A204.1 (cell line): ENCODE measurements around the gene FIBCD1.
A peak's percentile ranks its signal among the peaks of the same experiment; 100 is the strongest.

Source experiments
- FAIRE-seq: peaks from 2 replicates; lab custom pipeline; 2012; peaks lifted over from hg19 to GRCh38; lab: Jason Lieb, UNC

The FIBCD1 gene

DNA sequence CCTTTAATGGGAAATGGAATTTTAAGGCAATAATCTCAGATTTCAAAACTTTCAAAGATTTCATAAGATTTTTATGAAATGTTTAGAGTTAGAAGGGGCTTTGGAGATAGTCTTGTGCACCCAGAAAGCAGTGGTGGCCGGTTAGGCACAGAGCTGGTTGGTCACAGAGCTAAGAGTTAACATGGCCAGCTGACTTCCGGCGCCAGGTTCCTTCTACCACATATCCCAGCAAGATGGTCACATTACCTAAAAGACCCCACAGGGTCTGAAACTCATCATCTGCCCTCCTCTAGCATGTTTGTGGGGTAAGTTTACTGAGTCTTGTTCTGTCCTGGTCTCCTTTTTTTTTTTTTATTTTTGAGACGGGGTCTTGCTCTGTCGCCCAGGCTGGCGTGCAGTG lies 61.7 kb downstream of the FIBCD1 start:
- no peak for FAIRE-seq

- FAIRE-seq: no peak
Observed at GRCh38 chr9:130874783-130875182, 64.3 kb downstream of the FIBCD1 start.

- FAIRE-seq: no peak
Observed at GRCh38 chr9:130873966-130874365, 65.1 kb downstream of the FIBCD1 start.

DNA sequence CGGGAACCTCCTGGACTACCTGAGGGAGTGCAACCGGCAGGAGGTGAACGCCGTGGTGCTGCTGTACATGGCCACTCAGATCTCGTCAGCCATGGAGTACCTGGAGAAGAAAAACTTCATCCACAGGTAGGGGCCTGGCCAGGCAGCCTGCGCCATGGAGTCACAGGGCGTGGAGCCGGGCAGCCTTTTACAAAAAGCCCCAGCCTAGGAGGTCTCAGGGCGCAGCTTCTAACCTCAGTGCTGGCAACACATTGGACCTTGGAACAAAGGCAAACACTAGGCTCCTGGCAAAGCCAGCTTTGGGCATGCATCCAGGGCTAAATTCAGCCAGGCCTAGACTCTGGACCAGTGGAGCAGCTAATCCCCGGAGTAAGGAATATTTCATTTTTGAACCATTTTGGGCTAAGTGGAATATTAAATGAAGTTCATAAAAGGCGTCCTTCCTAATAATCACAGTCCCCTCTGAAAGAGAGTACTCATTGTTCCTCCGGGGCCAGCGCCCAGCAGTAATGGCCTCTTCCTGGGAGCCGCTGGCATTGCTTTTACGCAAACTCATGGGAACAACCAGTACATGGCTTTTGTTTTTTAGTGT lies 66.0 kb downstream of the FIBCD1 start:
- FAIRE-seq: no peak

GRCh38 chr9:130872508-130872907 lies 66.5 kb downstream of the FIBCD1 start:
- FAIRE-seq: no peak

DNA sequence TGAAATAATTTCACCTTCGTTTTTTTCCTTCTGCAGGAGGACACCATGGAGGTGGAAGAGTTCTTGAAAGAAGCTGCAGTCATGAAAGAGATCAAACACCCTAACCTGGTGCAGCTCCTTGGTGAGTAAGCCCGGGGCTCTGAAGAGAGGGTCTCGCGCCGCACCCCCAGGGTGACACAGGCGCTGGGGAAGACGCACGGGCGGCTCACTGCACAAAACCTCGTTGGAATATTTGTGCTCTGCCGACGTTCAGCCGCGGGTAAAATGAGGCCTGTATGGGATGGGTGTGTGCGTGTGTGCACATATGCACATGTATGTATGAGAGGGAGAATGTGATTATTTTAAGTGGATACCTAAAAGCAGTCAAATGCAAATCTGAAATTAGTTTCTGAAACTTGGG lies 67.0 kb downstream of the FIBCD1 start:
- FAIRE-seq: no peak

DNA sequence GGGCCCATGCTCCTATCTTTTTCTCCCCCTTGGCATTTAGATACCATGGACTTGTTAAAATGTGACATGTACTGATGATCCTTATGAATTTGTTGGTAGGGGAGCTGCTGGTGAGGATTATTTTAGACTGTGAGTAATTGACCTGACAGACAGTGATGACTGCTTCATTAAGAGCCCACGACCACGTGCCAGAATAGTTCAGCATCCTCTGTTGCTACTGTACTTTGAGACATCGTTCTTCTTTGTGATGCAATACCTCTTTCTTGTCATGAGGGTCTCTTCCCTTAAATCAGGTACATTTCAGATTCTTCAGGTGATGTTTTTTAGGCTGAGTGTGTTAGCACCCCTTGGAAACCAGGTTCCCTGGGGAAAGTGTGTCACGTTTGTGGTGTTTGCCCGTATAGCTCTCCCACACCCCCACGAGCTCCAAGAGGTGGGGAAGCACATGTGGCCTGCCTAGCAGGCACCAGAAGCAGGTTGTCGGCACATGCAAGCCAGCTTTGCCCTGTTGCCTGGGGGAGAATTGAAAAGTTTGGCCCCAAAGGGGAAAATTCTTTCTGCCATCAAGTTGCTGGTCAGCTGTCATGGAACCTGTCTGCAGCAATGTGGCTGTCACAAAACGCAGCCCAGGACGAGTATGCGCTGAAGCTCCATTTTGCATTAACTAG lies 67.5 kb downstream of the FIBCD1 start:
- no peak for FAIRE-seq

DNA sequence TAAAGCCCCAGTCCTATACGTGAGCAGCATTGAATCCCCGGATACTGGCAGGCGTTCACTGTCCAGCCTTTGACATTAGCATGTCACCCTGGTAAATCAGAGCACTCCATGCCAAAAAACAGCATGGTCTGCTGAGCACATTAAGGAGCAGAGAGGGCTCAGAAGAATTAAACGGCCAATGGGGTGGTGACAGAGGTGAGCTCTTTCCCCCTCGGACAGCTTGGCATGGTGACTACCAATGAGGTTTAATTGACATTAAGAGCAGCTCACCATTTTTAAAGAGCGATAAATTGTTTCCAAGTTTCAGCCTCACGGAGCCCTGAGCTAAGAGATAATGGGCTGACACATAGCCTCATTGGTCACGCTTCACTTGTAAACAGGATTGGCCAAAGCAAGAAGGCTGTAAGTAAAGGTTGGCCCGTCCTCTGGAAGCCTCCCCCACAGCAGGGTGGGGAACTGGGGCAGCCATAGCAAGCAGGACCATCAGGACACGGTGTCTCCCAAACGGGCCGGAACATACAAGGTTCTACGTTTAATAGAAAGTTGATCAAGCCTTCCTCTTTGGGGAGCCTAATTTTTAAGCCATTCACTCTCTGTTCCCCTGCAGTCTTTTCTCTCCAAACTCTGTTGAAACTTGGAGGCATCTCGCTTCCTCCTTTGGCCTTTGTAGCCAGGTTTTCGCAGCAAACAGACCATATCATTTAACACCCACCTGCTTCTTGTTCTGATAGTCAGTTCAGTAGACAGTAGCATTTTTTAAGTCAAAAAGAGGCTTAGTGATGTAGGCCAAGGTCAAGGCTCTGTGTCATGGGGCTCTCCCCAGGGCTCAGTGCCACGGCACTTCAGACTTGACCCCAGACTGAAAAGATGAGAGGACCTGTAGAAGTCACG lies 68.3 kb downstream of the FIBCD1 start:
- FAIRE-seq: no peak

GRCh38 chr9:130869250-130869649 lies 69.8 kb downstream of the FIBCD1 start:
- no peak for FAIRE-seq

GRCh38 chr9:130868230-130868629 lies 70.8 kb downstream of the FIBCD1 start:
- FAIRE-seq: no peak

GRCh38 chr9:130867556-130867955 lies 71.5 kb downstream of the FIBCD1 start:
- FAIRE-seq: no peak

DNA sequence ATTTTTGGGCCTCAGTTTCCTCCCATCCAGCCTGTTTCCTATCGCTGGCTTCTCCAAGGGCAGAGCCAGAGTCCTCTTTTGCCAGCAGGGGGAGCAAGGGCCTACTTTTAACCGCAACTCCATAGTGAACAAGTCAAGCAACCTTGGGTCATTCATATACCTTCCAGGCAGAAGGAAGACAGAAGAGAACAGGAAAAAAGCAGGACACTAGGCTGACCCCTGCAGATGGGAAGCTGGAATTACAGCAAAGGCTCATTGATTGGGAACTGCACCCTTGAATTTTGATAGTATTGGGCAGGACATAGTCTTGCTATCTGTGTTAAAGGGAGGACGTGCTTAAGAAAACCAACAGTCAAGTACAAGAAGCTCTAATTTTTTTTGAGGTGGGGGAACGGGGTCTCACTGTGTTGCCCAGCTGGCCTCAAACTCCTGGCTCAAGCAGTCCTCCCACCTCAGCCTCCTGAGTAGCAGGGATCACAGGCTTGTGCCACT lies 72.5 kb downstream of the FIBCD1 start:
- peak; percentile 90 for FAIRE-seq

GRCh38 chr9:130865921-130866320 lies 73.1 kb downstream of the FIBCD1 start:
- no peak for FAIRE-seq

- no peak for FAIRE-seq
Observed at GRCh38 chr9:130864541-130864940, 74.5 kb downstream of the FIBCD1 start.

- no peak for FAIRE-seq
Observed at GRCh38 chr9:130862747-130863146, 76.3 kb downstream of the FIBCD1 start.

- FAIRE-seq: no peak
Observed at GRCh38 chr9:130862217-130862616, 76.8 kb downstream of the FIBCD1 start.

DNA sequence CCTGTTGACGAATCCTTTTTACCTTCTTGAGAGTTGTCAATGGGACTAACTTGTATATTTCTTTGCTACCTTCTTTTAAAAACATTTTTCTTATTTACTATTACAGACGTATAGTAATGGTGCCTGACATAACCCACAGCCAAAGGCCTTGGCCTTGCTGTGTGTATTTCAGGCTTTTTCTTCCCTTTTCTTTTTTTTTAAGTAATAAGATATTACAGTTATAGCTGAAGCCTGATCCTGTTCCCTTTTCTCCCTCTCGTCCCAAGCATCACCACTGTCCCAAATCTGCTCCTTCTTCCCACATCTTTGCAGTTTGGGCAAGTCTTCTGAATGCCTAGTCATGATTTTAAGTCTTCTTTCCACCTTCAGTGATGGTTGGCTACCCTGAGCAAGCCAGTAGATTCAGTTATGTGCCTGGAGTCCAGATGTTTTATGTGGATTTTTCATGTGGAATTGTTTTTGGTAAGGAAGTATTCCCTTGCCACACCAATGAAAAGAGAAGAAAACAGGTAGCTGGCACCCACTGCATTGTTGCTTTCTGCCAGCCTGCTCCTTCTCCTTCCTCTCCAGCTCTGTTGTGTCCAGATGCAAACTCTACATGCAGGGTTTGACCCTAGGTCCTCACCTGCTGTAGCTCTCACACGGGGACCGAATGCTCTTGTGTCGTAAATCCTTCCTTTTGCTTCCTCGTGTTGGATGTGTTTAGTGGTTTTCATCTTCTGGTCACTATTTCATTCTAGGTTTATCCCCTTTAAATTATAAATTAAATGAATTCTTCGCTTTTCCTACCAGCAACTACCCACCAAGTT lies 77.5 kb downstream of the FIBCD1 start:
- FAIRE-seq: no peak

GRCh38 chr9:130860458-130861316 lies 78.4 kb downstream of the FIBCD1 start:
- FAIRE-seq: no peak

DNA sequence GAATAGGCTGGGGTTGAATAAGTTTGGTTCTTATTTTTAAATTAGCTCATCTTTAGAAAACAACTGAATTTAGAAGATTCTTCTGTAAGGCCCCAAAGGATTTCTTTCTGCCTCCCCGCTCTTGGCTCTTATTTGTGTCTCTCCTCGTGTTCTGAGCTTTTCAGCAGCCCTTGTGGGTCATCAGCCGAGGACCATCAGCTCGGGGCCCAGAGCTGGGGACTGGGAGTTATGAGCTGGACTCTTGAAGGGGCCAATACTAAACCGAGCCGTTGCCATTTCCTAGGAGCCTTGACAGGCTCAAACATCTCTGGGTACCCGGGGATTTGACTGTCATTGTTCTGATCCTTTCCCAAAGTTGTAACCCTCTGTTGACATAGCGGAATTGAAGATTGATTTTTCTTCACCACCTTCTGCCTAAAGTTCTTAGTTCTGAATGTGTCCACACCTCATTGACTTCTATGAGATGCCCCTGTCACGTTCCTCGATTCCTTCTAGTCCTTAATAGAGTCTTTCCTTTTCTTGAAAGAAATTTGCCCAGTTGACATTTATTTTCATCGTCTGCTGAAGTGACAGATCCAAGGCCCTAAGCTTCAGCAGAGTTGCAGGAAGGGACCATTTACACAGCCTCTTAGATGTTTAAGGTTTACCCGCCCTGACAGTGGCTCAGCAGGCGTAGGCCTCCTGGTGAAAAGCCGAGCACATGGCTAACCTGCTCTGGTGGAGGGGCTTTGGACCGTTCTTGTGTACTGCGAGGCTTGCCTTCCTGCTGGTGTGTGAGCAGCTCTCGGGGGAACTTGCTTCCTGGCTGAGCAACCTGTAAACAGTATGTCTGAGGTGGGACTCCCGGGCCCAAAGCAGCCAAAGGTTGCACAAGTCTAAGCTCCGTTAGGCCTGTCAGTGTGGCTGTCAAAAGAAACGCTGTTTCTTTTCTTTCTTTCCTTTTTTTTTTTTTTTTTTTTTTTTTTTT lies 80.0 kb downstream of the FIBCD1 start:
- FAIRE-seq: no peak
